Measurements from ENCODE around the gene C18orf32. TPM values are rescaled to one million over a fixed set of nuclear protein-coding genes. Genes with fewer than 3 reads are reported as not detected.
A peak's percentile ranks its signal among the peaks of the same experiment; 100 is the strongest.

The C18orf32 gene
- total RNA-seq, 5 donors from 2014 or later (not counting 1 experiment from before 2014, with no cell fraction given) = 26.0 to 45.2 (median 40.2) TPM

DNA sequence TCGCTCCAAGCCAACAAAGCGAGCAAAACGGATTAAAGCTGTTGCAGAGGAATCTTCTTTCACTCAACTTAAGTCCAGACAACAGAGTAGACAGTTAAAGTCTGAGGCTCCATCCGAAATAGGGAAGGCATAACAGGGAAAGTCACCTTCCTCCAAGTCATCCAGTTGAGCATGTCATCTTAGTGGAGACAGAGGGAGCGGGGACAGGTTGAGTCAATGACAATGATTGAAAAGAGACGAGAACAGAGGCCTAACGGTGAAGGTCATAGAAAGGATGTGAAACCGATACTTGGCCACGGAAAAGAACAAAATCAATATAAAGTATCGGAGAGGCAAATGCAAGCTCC is 455 bp downstream of the C18orf32 start:
- Mint-ChIP-seq H3K9me3 (no peaks in the 10 kb centered on the region), H3K4me3 (peak overlapping the region; percentile 96 to 97 (median 96)), H3K4me1 (peaks cover 69 to 78% (median 76%) of the 10 kb centered on the region in 3 donors), H3K36me3 (peaks cover 55% of the 10 kb centered on the region), H3K27me3 (no peaks in the 10 kb centered on the region), H3K27ac (peak overlapping the region; percentile 97 to 98)
- ATAC-seq (replicated peaks in 1 of 4) = peak; percentile 13 to 18 (median 17)
- H3K36me3 ChIP-seq (ENCODE audit: control insufficient read depth in 2 of 2, extremely low read depth in 1 of 2, insufficient read depth in 1 of 2, low read length in 1 of 2) = peaks cover 5 to 58% of the 10 kb centered on the region in 2 donors
- ChIA-PET CTCF (interaction anchor here (0.5 to 1.1 kb wide), 4 partner anchors 25 to 1718 kb away, joined by 4 to 7 read pairs (median 4); no protein-coding TSS in a partner anchor), POLR2A (interaction anchor here (0.6 to 1.5 kb wide), 8 partner anchors 18 to 450 kb away, joined by 3 to 9 read pairs (median 6); no protein-coding TSS in a partner anchor)
- peaks cover 38% of the 10 kb centered on the region in 2 experiments for H3K4me1 ChIP-seq (ENCODE audit: control insufficient read depth in 1 of 2, extremely low read depth in 1 of 2, insufficient read depth in 2 of 2, low read length in 2 of 2)
- 0% methylated on average over 5 of the region's 10 CpGs for WGBS (ENCODE audit: insufficient coverage)
- no peaks in the 10 kb centered on the region for H3K9me3 ChIP-seq
- peak in 1 of 35 experiments; percentile 3 for DNase-seq
- no peaks in the 10 kb centered on the region for H3K27me3 ChIP-seq (replicated peaks in 1 of 2; ENCODE audit: control insufficient read depth in 2 of 2, extremely low read depth in 1 of 2, insufficient read depth in 2 of 2, low read length in 1 of 2)
- H3K4me3 ChIP-seq (ENCODE audit: control insufficient read depth in 1 of 2, extremely low read depth in 1 of 2, low read length in 1 of 2) = peak overlapping the region; percentile 65 to 79
- H3K27ac ChIP-seq (ENCODE audit: low read length) = peak overlapping the region; percentile 74

GRCh38 chr18:49486134-49486533 is 900 bp downstream of the C18orf32 start:
- H3K4me3 Mint-ChIP-seq = peak overlapping the region; percentile 96 to 97 (median 96)
- ChIA-PET POLR2A (interaction anchor here (0.6 to 1.4 kb wide), 6 partner anchors 18 to 450 kb away, joined by 3 to 9 read pairs (median 6); no protein-coding TSS in a partner anchor), CTCF (interaction anchor here (0.5 to 1.1 kb wide), 3 partner anchors 25 to 1719 kb away, joined by 4 to 7 read pairs (median 4); no protein-coding TSS in a partner anchor)
- H3K9me3 Mint-ChIP-seq = no peaks in the 10 kb centered on the region
- peak overlapping the region; percentile 97 to 98 for H3K27ac Mint-ChIP-seq
- Histone ChIP-seq H3K4me1 (ENCODE audit: control insufficient read depth in 1 of 2, extremely low read depth in 1 of 2, insufficient read depth in 2 of 2, low read length in 2 of 2) (peaks cover 34 to 35% of the 10 kb centered on the region in 2 experiments), H3K27me3 (replicated peaks in 1 of 2; ENCODE audit: control insufficient read depth in 2 of 2, extremely low read depth in 1 of 2, insufficient read depth in 2 of 2, low read length in 1 of 2) (no peaks in the 10 kb centered on the region), H3K4me3 (ENCODE audit: control insufficient read depth in 1 of 2, extremely low read depth in 1 of 2, low read length in 1 of 2) (peak overlapping the region; percentile 65 to 79), H3K36me3 (ENCODE audit: control insufficient read depth in 2 of 2, extremely low read depth in 1 of 2, insufficient read depth in 1 of 2, low read length in 1 of 2) (peaks cover 8 to 58% of the 10 kb centered on the region in 2 donors), H3K27ac (ENCODE audit: low read length) (peak overlapping the region; percentile 74), H3K9me3 (no peaks in the 10 kb centered on the region)
- WGBS (ENCODE audit: insufficient coverage) = no CpG with 5 or more reads among the region's 8 CpGs
- peaks cover 64 to 74% (median 72%) of the 10 kb centered on the region in 3 donors for H3K4me1 Mint-ChIP-seq
- ATAC-seq (replicated peaks in 1 of 4) (no peak), DNase-seq (peak in 1 of 35 experiments; percentile 13)
- H3K27me3 Mint-ChIP-seq = no peaks in the 10 kb centered on the region
- H3K36me3 Mint-ChIP-seq = peaks cover 55% of the 10 kb centered on the region

GRCh38 chr18:49483198-49483597 is 3.8 kb downstream of the C18orf32 start:
- no peaks in the 10 kb centered on the region for H3K27me3 ChIP-seq (replicated peaks in 1 of 2; ENCODE audit: control insufficient read depth in 2 of 2, extremely low read depth in 1 of 2, insufficient read depth in 2 of 2, low read length in 1 of 2)
- H3K4me3 ChIP-seq (ENCODE audit: control insufficient read depth in 1 of 2, extremely low read depth in 1 of 2, low read length in 1 of 2) = no peak overlapping the region
- H3K4me3 Mint-ChIP-seq = no peak overlapping the region
- peaks cover 45 to 61% (median 47%) of the 10 kb centered on the region in 3 donors for H3K4me1 Mint-ChIP-seq
- peaks cover 43% of the 10 kb centered on the region for H3K36me3 Mint-ChIP-seq
- CTCF ChIA-PET = interaction anchor here in 1 of 2 donors (0.6 kb wide), 1 partner anchor 74 kb away, joined by 4 read pairs; no protein-coding TSS in a partner anchor
- H3K4me1 ChIP-seq (ENCODE audit: control insufficient read depth in 1 of 2, extremely low read depth in 1 of 2, insufficient read depth in 2 of 2, low read length in 2 of 2) = peaks cover 18 to 29% of the 10 kb centered on the region in 2 experiments
- ATAC-seq (replicated peaks in 1 of 4) (no peak), DNase-seq (no peak)
- POLR2A ChIA-PET = interaction anchor here in 1 of 2 donors (0.5 to 0.7 kb wide), 3 partner anchors 19 to 318 kb away, joined by 4 to 7 read pairs (median 6); no protein-coding TSS in a partner anchor
- H3K27ac Mint-ChIP-seq = no peak overlapping the region
- peaks cover 4 to 51% of the 10 kb centered on the region in 2 donors for H3K36me3 ChIP-seq (ENCODE audit: control insufficient read depth in 2 of 2, extremely low read depth in 1 of 2, insufficient read depth in 1 of 2, low read length in 1 of 2)
- no peaks in the 10 kb centered on the region for H3K27me3 Mint-ChIP-seq
- no peak overlapping the region for H3K27ac ChIP-seq (ENCODE audit: low read length)
- no peaks in the 10 kb centered on the region for H3K9me3 ChIP-seq
- H3K9me3 Mint-ChIP-seq = no peaks in the 10 kb centered on the region

DNA sequence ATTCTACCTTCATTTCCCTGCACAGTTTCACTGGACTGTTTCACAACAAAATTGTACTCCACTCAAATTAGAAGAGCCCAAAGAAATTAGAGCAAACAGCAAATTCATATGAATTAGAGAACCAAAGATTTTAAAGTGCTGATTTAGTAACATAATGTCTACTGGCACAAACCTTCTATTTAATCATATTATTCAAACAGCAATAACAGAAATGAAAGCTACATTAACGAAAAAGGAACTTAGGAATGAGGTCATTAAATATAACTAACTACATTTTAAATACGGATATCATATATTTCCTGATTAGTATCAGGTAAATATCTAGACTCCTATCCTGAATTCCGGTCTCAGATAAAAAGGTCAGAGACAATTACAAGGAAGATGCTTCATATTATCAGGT is 5.1 kb downstream of the C18orf32 start:
- WGBS (ENCODE audit: insufficient coverage) = no CpG with 5 or more reads among the region's 3 CpGs
- POLR2A ChIA-PET = interaction anchor here (0.5 to 0.7 kb wide), 2 partner anchors 11 to 23 kb away, joined by 3 to 5 read pairs; no protein-coding TSS in a partner anchor
- Histone ChIP-seq H3K27ac (ENCODE audit: low read length) (no peak overlapping the region), H3K4me3 (ENCODE audit: control insufficient read depth in 1 of 2, extremely low read depth in 1 of 2, low read length in 1 of 2) (no peak overlapping the region), H3K4me1 (ENCODE audit: control insufficient read depth in 1 of 2, extremely low read depth in 1 of 2, insufficient read depth in 2 of 2, low read length in 2 of 2) (peaks cover 11 to 18% of the 10 kb centered on the region in 2 experiments), H3K27me3 (replicated peaks in 1 of 2; ENCODE audit: control insufficient read depth in 2 of 2, extremely low read depth in 1 of 2, insufficient read depth in 2 of 2, low read length in 1 of 2) (no peaks in the 10 kb centered on the region), H3K36me3 (ENCODE audit: control insufficient read depth in 2 of 2, extremely low read depth in 1 of 2, insufficient read depth in 1 of 2, low read length in 1 of 2) (peaks cover 7 to 43% of the 10 kb centered on the region in 2 donors), H3K9me3 (no peaks in the 10 kb centered on the region)
- CTCF ChIA-PET = interaction anchor here in 1 of 2 donors (0.7 to 1.0 kb wide), 2 partner anchors 32 to 174 kb away, joined by 3 read pairs; no protein-coding TSS in a partner anchor
- Mint-ChIP-seq H3K36me3 (peaks cover 35% of the 10 kb centered on the region), H3K27me3 (no peaks in the 10 kb centered on the region), H3K9me3 (no peaks in the 10 kb centered on the region), H3K4me3 (no peak overlapping the region), H3K27ac (peak overlapping the region in 1 of 2 donors; percentile 18), H3K4me1 (peaks cover 35 to 48% (median 35%) of the 10 kb centered on the region in 3 donors)
- no peak for DNase-seq
- ATAC-seq (replicated peaks in 1 of 4) = no peak

DNA sequence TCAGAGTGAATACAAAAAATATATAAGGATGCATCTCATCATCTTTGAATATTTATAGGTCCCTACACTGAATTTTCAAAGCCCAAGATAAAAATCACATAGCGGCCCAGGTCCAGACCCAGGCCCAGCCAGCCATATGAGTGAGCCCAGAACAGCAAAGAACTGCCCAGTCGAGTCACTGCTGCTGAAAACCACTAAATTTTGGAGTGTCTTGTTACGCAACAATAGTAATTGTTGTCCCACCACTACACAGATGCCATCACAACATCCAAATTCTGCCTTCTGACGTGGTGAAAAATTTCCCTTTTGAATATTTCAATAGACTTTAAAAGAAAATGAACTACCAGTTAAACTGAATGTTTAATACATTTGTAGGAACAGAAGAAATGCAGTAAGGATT is 5.7 kb downstream of the C18orf32 start:
- H3K9me3 Mint-ChIP-seq = no peaks in the 10 kb centered on the region
- H3K36me3 ChIP-seq (ENCODE audit: control insufficient read depth in 2 of 2, extremely low read depth in 1 of 2, insufficient read depth in 1 of 2, low read length in 1 of 2) = peaks cover 7 to 46% of the 10 kb centered on the region in 2 donors
- ATAC-seq (replicated peaks in 1 of 4) = no peak
- H3K4me1 Mint-ChIP-seq = peaks cover 34 to 48% (median 37%) of the 10 kb centered on the region in 3 donors
- no peak for DNase-seq
- H3K4me1 ChIP-seq (ENCODE audit: control insufficient read depth in 1 of 2, extremely low read depth in 1 of 2, insufficient read depth in 2 of 2, low read length in 2 of 2) = peaks cover 8 to 18% of the 10 kb centered on the region in 2 experiments
- no peaks in the 10 kb centered on the region for H3K27me3 ChIP-seq (replicated peaks in 1 of 2; ENCODE audit: control insufficient read depth in 2 of 2, extremely low read depth in 1 of 2, insufficient read depth in 2 of 2, low read length in 1 of 2)
- no peak overlapping the region for H3K27ac Mint-ChIP-seq
- peaks cover 38% of the 10 kb centered on the region for H3K36me3 Mint-ChIP-seq
- ChIA-PET CTCF (interaction anchor here in 1 of 2 donors (1.0 kb wide), 1 partner anchor 32 kb away, joined by 3 read pairs; no protein-coding TSS in a partner anchor), POLR2A (no interaction called here)
- H3K4me3 ChIP-seq (ENCODE audit: control insufficient read depth in 1 of 2, extremely low read depth in 1 of 2, low read length in 1 of 2) = no peak overlapping the region
- no peak overlapping the region for H3K27ac ChIP-seq (ENCODE audit: low read length)
- no peaks in the 10 kb centered on the region for H3K27me3 Mint-ChIP-seq
- no peaks in the 10 kb centered on the region for H3K9me3 ChIP-seq
- whole genome bisulfite sequencing (ENCODE audit: insufficient coverage) = 93% methylated on average over 2 of the region's 4 CpGs
- H3K4me3 Mint-ChIP-seq = no peak overlapping the region

DNA sequence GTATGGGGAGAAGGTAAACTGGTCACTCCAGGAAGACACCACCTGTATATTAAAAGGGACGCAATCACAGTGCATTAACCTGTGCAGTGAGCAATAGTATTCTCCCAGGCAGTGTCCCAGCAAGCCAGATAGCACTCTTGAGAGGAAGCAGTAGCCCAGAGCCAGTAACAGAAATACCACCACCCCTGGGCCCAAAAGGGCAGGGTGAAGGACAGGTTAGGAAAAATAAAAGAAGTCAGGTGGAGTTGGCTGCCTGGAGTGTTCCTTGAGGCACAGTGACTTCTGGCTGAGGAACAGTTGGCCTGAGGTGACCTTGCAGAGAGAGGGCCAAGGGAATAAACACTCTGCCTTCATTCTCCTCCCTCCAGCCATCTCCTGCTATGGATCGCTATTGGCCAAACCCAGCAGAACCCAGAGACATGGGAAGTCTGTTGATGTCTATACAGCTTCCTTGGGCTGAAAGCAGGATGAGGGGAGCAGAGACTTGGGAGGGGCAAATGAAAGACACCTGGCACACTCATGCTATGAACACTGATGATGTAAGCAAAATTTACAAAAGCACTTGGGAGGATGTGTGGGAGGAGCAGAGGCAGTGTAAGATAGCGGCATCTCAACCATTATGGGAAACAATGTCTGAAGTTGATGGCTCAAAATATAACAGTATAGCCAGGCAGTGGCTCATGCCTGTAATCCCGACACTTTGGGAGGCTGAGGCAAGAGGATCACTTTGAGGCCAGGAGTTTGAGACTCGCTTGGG is 7.5 kb downstream of the C18orf32 start:
- no peak for ATAC-seq (replicated peaks in 1 of 4)
- H3K27me3 Mint-ChIP-seq = no peaks in the 10 kb centered on the region

More for the DNA sequence above, 7.5 kb downstream of the C18orf32 start:
- peak overlapping the region in 1 of 2 donors; percentile 44 for H3K27ac Mint-ChIP-seq
- no peak overlapping the region for H3K27ac ChIP-seq (ENCODE audit: low read length)
- no peaks in the 10 kb centered on the region for H3K9me3 ChIP-seq
- peaks cover 0 to 5% of the 10 kb centered on the region in 2 experiments for H3K4me1 ChIP-seq (ENCODE audit: control insufficient read depth in 1 of 2, extremely low read depth in 1 of 2, insufficient read depth in 2 of 2, low read length in 2 of 2)
- peaks cover 7 to 46% of the 10 kb centered on the region in 2 donors for H3K36me3 ChIP-seq (ENCODE audit: control insufficient read depth in 2 of 2, extremely low read depth in 1 of 2, insufficient read depth in 1 of 2, low read length in 1 of 2)
- no peaks in the 10 kb centered on the region for H3K9me3 Mint-ChIP-seq
- ChIA-PET POLR2A (no interaction called here), CTCF (no interaction called here)
- H3K27me3 ChIP-seq (replicated peaks in 1 of 2; ENCODE audit: control insufficient read depth in 2 of 2, extremely low read depth in 1 of 2, insufficient read depth in 2 of 2, low read length in 1 of 2) = no peaks in the 10 kb centered on the region
- WGBS (ENCODE audit: insufficient coverage) = 86% methylated on average over 3 of the region's 5 CpGs
- H3K4me3 Mint-ChIP-seq = no peak overlapping the region
- H3K4me3 ChIP-seq (ENCODE audit: control insufficient read depth in 1 of 2, extremely low read depth in 1 of 2, low read length in 1 of 2) = no peak overlapping the region
- H3K4me1 Mint-ChIP-seq = peaks cover 21 to 36% (median 23%) of the 10 kb centered on the region in 3 donors
- peaks cover 39% of the 10 kb centered on the region for H3K36me3 Mint-ChIP-seq
- DNase-seq = no peak
